Activated CD4-positive, alpha-beta T cell treated with anti-CD3 and anti-CD28 coated beads for 1 hour (primary cell): Measurements from ENCODE around the gene PTPRN2.
"Not testable (repeated sequence)": the region's sequence is repeated elsewhere in the genome, so short reads cannot be mapped to it uniquely, and the experiment has no call there.

Experiments used
- DNase-seq: peaks from one replicate; pipeline ENCODE4 v3.0.0-alpha.2; 2020

Gene PTPRN2

GRCh38 chr7:157674715-157675426 is 912.8 kb downstream of the PTPRN2 start:
- no peak for DNase-seq

GRCh38 chr7:157674027-157674714 is 913.5 kb downstream of the PTPRN2 start:
- DNase-seq = no peak

- DNase-seq = no peak
Measured at GRCh38 chr7:157673573-157673972, 914.0 kb downstream of the PTPRN2 start.

GRCh38 chr7:157671358-157672255 is 916.0 kb downstream of the PTPRN2 start:
- DNase-seq = no peak

GRCh38 chr7:157670490-157671357 is 916.9 kb downstream of the PTPRN2 start:
- no peak for DNase-seq

- no peak for DNase-seq
Measured at GRCh38 chr7:157669768-157670351, 917.8 kb downstream of the PTPRN2 start.

GRCh38 chr7:157668884-157669767 is 918.5 kb downstream of the PTPRN2 start:
- DNase-seq = no peak

- no peak for DNase-seq
Measured at GRCh38 chr7:157668221-157668883, 919.3 kb downstream of the PTPRN2 start.

- no peak for DNase-seq
Measured at GRCh38 chr7:157667731-157668130, 919.9 kb downstream of the PTPRN2 start.

- no peak for DNase-seq
Measured at GRCh38 chr7:157667261-157667660, 920.4 kb downstream of the PTPRN2 start.

- no peak for DNase-seq
Measured at GRCh38 chr7:157666530-157667040, 921.0 kb downstream of the PTPRN2 start.

- not testable (repeated sequence) for DNase-seq
Measured at GRCh38 chr7:157665634-157665988, 922.0 kb downstream of the PTPRN2 start.

- DNase-seq = no peak
Measured at GRCh38 chr7:157664871-157665633, 922.6 kb downstream of the PTPRN2 start.

GRCh38 chr7:157664034-157664433 is 923.6 kb downstream of the PTPRN2 start:
- DNase-seq = no peak

GRCh38 chr7:157662981-157663716 is 924.5 kb downstream of the PTPRN2 start:
- no peak for DNase-seq

- no peak for DNase-seq
Measured at GRCh38 chr7:157662110-157662791, 925.4 kb downstream of the PTPRN2 start.

GRCh38 chr7:157661611-157661975 is 926.0 kb downstream of the PTPRN2 start:
- no peak for DNase-seq

- DNase-seq = no peak
Measured at GRCh38 chr7:157660971-157661610, 926.5 kb downstream of the PTPRN2 start.
